HepG2 (cell line): ENCODE results near the gene TSPAN2. TPM values are rescaled to one million over a fixed set of nuclear protein-coding genes. Genes with fewer than 3 reads are reported as not detected.

Experiments
- ATAC-seq: fragments of 200-7000 bp; cut with Tn5 transposase; 3 replicates; pipeline ENCODE4 v1.9.1; 2020; ENCODE audit warnings: mild to moderate bottlenecking, moderate library complexity
- BruUV-seq: library from RNA; stranded (reverse); fragments of 400-500 nt; replicated peaks from 2 replicates; lab custom pipeline; 2021; lab: Mats Ljungman, UMichigan
- CTCF ChIA-PET: fragments of 300-600 bp; formaldehyde crosslinking; extraction: SDS; loops from one replicate; lab custom pipeline; 2021; ENCODE audit warnings: low total read pairs, inconsistent platforms, low intra/inter-chr PET ratio; lab: Yijun Ruan, JAX
- POLR2A ChIA-PET: fragments of 350-600 bp; sonication (Branson Sonifier 250); formaldehyde crosslinking; loops from one replicate; lab custom pipeline; 2020; ENCODE audit warnings: antibody characterized with exemption, inconsistent platforms; lab: Yijun Ruan, JAX
- DNase-seq: peaks from one replicate; pipeline ENCODE4 v3.0.0-alpha.2; 2015; ENCODE audit warnings: low spot score
- FAIRE-seq: peaks from 3 replicates; lab custom pipeline; 2011; peaks lifted over from hg19 to GRCh38; lab: Jason Lieb, UNC
- H2AFZ ChIP-seq: one replicate; pipeline ENCODE4 v1.6.1; 2011; ENCODE audit warnings: low read length, inconsistent platforms
- H3K27ac ChIP-seq: fragments of 300-600 bp; 3 replicates; pipeline ENCODE4 v1.8.0; 2011; ENCODE audit warnings: mixed run types, mild to moderate bottlenecking, mixed read lengths, low read length, inconsistent platforms; ENCODE audit not compliant: insufficient read depth; ENCODE audit errors: extremely low read length
- H3K27me3 ChIP-seq, 2 experiments: fragments of 200-600 bp in 1 of 2; 2 replicates in 1 of 2; 3 replicates in 1 of 2; pipeline versions ENCODE4 v1.6.0 to v1.8.0; 2011; ENCODE audit warnings: low read length in 2 of 2, mild to moderate bottlenecking in 2 of 2, moderate library complexity in 2 of 2, inconsistent platforms in 1 of 2; ENCODE audit not compliant: insufficient read depth in 2 of 2, control insufficient read depth in 1 of 2
- H3K36me3 ChIP-seq, 2 experiments: fragments of 200-600 bp in 1 of 2; replicated peaks in 1 of 2; 2 replicates in 1 of 2; 3 replicates in 1 of 2; pipeline versions ENCODE4 v1.5.1 to v1.8.0; 2011; ENCODE audit warnings: low read length in 2 of 2, inconsistent platforms in 1 of 2; ENCODE audit not compliant: insufficient read depth in 2 of 2, control insufficient read depth in 1 of 2
- H3K4me1 ChIP-seq: 2 replicates; pipeline ENCODE4 v1.5.1; 2012; ENCODE audit warnings: low read length, inconsistent platforms; ENCODE audit not compliant: insufficient read depth
- H3K4me2 ChIP-seq: 2 replicates; pipeline ENCODE4 v1.6.0; 2011; ENCODE audit warnings: low read depth, low read length, inconsistent platforms
- H3K4me3 ChIP-seq, 3 experiments: fragments of 200-600 bp in 1 of 3; sonication (generic), shearing (Covaris generic) in 1 of 3; replicated peaks in 1 of 3; 2 replicates each; pipeline ENCODE4 v1.5.1; 2011 to 2016; ENCODE audit warnings: low read length in 3 of 3, inconsistent platforms in 2 of 3, low read depth in 2 of 3, mild to moderate bottlenecking in 2 of 3, control low read depth in 1 of 3, mixed read lengths in 1 of 3; ENCODE audit not compliant: insufficient read depth in 1 of 3
- H3K79me2 ChIP-seq: one replicate; pipeline ENCODE4 v1.6.1; 2011; ENCODE audit warnings: low read length, inconsistent platforms; ENCODE audit not compliant: insufficient read depth
- H3K9ac ChIP-seq: 2 replicates; pipeline ENCODE4 v1.6.0; 2011; ENCODE audit warnings: mild to moderate bottlenecking, low read depth, low read length, inconsistent platforms; ENCODE audit not compliant: insufficient read depth
- H3K9me3 ChIP-seq: 2 replicates; pipeline ENCODE4 v1.5.1; 2012; ENCODE audit warnings: mild to moderate bottlenecking, low read length
- H4K20me1 ChIP-seq: 2 replicates; pipeline ENCODE4 v1.6.0; 2011; ENCODE audit warnings: inconsistent platforms, mild to moderate bottlenecking, low read length, moderate library complexity; ENCODE audit not compliant: insufficient read depth
- EZH2 ChIP-seq: conservative IDR thresholded peaks from 2 replicates; pipeline ENCODE4 v1.6.1; 2012; ENCODE audit warnings: mild to moderate bottlenecking, low read depth, low read length, moderate library complexity
- KDM4B ChIP-seq: sonication (generic); formaldehyde crosslinking; IDR thresholded peaks from 2 replicates; pipeline ENCODE4 v1.4.0; 2020; ENCODE audit warnings: missing genetic modification reagents
- PRMT3 ChIP-seq: sonication (generic); formaldehyde crosslinking; IDR thresholded peaks from 2 replicates; pipeline ENCODE4 v1.8.1; 2022; ENCODE audit warnings: low read depth, mild to moderate bottlenecking, moderate library complexity, missing genetic modification reagents, borderline replicate concordance
- RFX3 ChIP-seq: IDR thresholded peaks from 2 replicates; pipeline ENCODE4 v1.6.1; 2016; ENCODE audit warnings: missing biosample characterization, missing genetic modification reagents
- SATB2 ChIP-seq: sonication (generic); formaldehyde crosslinking; IDR thresholded peaks from 2 replicates; pipeline ENCODE4 v1.5.0; 2020; ENCODE audit warnings: missing genetic modification reagents
- U2AF2 ChIP-seq: fragments of 200-400 bp; formaldehyde crosslinking; IDR thresholded peaks from 2 replicates; pipeline ENCODE4 v1.6.1; 2017; ENCODE audit warnings: low read depth, mild to moderate bottlenecking, low read length
- ZNF17 ChIP-seq: sonication (generic); formaldehyde crosslinking; IDR thresholded peaks from 2 replicates; pipeline ENCODE4 v1.5.0; 2020; ENCODE audit warnings: mild to moderate bottlenecking, missing genetic modification reagents
- ZNF180 ChIP-seq: sonication (generic); formaldehyde crosslinking; IDR thresholded peaks from 2 replicates; pipeline ENCODE4 v1.4.0; 2020; ENCODE audit warnings: low read depth, missing genetic modification reagents, borderline replicate concordance
- ZNF614 ChIP-seq: IDR thresholded peaks from 2 replicates; pipeline ENCODE4 v1.6.1; 2018; ENCODE audit warnings: missing biosample characterization, missing genetic modification reagents, inconsistent platforms, borderline replicate concordance
- ZNF75D ChIP-seq: sonication (generic); formaldehyde crosslinking; IDR thresholded peaks from 2 replicates; pipeline ENCODE4 v1.8.1; 2023; ENCODE audit warnings: missing genetic modification reagents, mild to moderate bottlenecking, borderline replicate concordance
- WGBS: methylation state at CpG from one replicate; pipeline ENCODE4 v1.1.6; 2017; ENCODE audit warnings: low lambda C conversion rate; 5-methylcytosine and 5-hydroxymethylcytosine counted together
- in situ Hi-C: cut with HindIII; loops from 2 replicates; pipeline ENCODE4 v1.10.0; 2017; ENCODE audit warnings: low pct_unique_long_range_greater_than_20kb; ENCODE audit not compliant: extremely low pct_ligation_motif_present
- intact Hi-C: fragments of 100-400 bp; cut with micrococcal nuclease; formaldehyde crosslinking; loops from one replicate; pipeline ENCODE4 v1.10.0; 2022; ENCODE audit not compliant: unreplicated experiment
- polyA plus RNA-seq, 8 experiments: library from polyadenylated mRNA; depleted of rRNA in 3 of 8; stranded (reverse) in 7 of 8; unstranded in 1 of 8; fragments of >200 nt; fragmentation: Illumina TruSeq in 4 of 8; extraction: Trizol in 4 of 8; gene quantifications; 2 replicates each; pipeline versions ENCODE4 v1.2.1 to v1.2.3, GENCODE V29; 2011 to 2016; ENCODE audit warnings: low read depth in 4 of 8, missing spikeins in 1 of 8, mixed read lengths in 1 of 8; ENCODE audit not compliant: insufficient read depth in 1 of 8
- total RNA-seq, 5 experiments: library from RNA; depleted of rRNA; stranded (reverse); fragments of >200 nt; fragmentation: Illumina TruSeq; extraction: Trizol; gene quantifications; 2 replicates each; pipeline ENCODE4 v1.2.3, GENCODE V29; 2016; ENCODE audit warnings: low read depth in 1 of 5
- TF ChIP-seq, protein P1 (sequence below): sonication (generic); formaldehyde crosslinking; IDR thresholded peaks from 2 replicates; pipeline ENCODE4 v1.8.0; 2022; ENCODE audit warnings: missing genetic modification reagents, mild to moderate bottlenecking, inconsistent platforms, borderline replicate concordance

Gene TSPAN2
- total and polyA plus RNA-seq, 2 of the 13 experiments (the other 11 are each of a cell fraction or from before 2014, with no cell fraction given), result not detected

DNA sequence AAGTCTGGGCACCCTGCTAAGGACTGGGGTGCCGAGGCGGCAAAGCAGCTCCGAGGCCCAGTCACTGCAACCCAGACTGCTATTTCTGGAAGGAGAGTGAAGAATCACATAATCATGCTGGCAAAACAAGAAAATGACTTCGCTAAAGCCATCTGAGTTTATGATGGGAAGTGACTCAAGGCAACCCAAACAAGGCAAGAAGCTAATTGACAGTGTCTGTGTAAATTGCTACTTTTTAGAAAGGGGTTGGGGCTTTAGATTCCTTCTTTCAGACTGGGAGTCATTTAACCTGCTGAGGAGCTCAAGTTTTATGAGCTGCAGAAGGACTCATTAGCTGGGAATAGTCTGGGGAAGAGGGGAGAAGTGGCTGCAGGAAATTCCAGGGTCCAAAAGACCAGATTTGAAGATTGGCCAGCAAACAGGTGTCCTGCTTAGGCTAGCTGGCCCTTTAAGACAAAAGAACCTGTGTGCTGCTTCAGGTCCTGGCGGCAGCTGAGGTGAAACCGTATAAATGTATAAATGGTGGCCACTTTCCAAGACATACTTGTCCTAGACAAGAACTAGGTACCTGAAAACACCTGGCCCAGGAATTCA lies 31.5 kb downstream of the TSPAN2 start:
- CTCF ChIA-PET, result no interaction called here
- FAIRE-seq, result no peak
- H3K79me2 ChIP-seq, result no peaks in the 10 kb centered on the region
- H3K9me3 ChIP-seq, result no peaks in the 10 kb centered on the region
- no peak overlapping the region for H3K9ac ChIP-seq
- H3K4me3 ChIP-seq, result no peak overlapping the region
- no peak for DNase-seq
- no peak for TF ChIP-seq RFX3
- TF ChIP-seq EZH2, result no peak
- no peak for TF ChIP-seq KDM4B (CRISPR knock-in tag)
- no peak for TF ChIP-seq SATB2 (CRISPR knock-in tag)
- TF ChIP-seq ZNF75D (CRISPR knock-in tag), result no peak
- TF ChIP-seq, protein P1, sequence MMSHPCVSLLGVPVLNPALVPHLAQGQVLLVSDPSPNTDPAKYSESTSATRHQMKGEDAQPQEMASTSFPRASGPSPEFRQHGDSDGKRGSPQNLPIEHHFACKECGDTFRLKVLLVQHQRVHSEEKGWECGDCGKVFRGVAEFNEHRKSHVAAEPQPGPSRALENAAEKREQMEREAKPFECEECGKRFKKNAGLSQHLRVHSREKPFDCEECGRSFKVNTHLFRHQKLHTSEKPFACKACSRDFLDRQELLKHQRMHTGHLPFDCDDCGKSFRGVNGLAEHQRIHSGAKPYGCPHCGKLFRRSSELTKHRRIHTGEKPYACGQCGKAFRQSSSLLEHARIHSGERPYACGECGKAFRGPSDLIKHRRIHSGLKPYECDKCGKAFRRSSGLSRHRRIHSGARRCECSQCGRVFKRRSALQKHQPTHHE, result no peak
- no peak for TF ChIP-seq U2AF2
- TF ChIP-seq PRMT3 (CRISPR knock-in tag), result no peak
- TF ChIP-seq ZNF614, result no peak
- TF ChIP-seq ZNF180 (CRISPR knock-in tag), result no peak
- no peak for TF ChIP-seq ZNF17
- TF ChIP-seq, all 625 proteins: peak for 0
- POLR2A ChIA-PET, result no interaction called here
- Histone ChIP-seq H3K36me3 (no peaks in the 10 kb centered on the region), H3K4me2 (no peak overlapping the region), H3K27ac (no peak overlapping the region), H3K27me3 (0 out of 5 replicates have a peak, but pooled peaks cover 0 to 3% of the 10 kb centered on the region in 2 experiments), H3K4me1 (no peaks in the 10 kb centered on the region), H4K20me1 (no peaks in the 10 kb centered on the region), H2AFZ (no peak overlapping the region)
- intact Hi-C loops (no loop called here), in situ Hi-C loops (no loop called here)
- no TSS peak for BruUV-seq
- 41% methylated on average over 5 of the region's 6 CpGs for WGBS
- no peak for ATAC-seq
